H1 (cell line): ENCODE results near the gene TAS2R46. TPM values are rescaled to one million over a fixed set of nuclear protein-coding genes. Genes with fewer than 3 reads are reported as not detected.

Experiments used
- CTCF ChIA-PET: fragments of 300-600 bp; sonication (Branson Sonifier 250); formaldehyde crosslinking; loops from one replicate; lab custom pipeline; 2021; ENCODE audit not compliant: partially characterized antibody; lab: Charles Lee
- POLR2A ChIA-PET: fragments of 300-600 bp; sonication (Branson Sonifier 250); formaldehyde crosslinking; loops from one replicate; lab custom pipeline; 2021; ENCODE audit warnings: inconsistent platforms; ENCODE audit not compliant: partially characterized antibody; lab: Charles Lee
- DNase-seq, 2 experiments: peaks; one replicate each; pipeline versions ENCODE4 v3.0.0 to v3.0.0-alpha.2; 2010 to 2022; ENCODE audit warnings: low spot score in 2 of 2, low read depth in 1 of 2, mixed read lengths in 1 of 2
- FAIRE-seq: peaks from 2 replicates; lab custom pipeline; 2011; peaks lifted over from hg19 to GRCh38; lab: Jason Lieb, UNC
- H2AFZ ChIP-seq: 2 replicates; pipeline ENCODE4 v1.8.1; 2012; ENCODE audit warnings: low read length, inconsistent platforms
- H2AK5ac ChIP-seq: 2 replicates; pipeline ENCODE4 v1.6.1; 2013; ENCODE audit warnings: low read depth, low read length
- H2BK120ac ChIP-seq: replicated peaks from 2 replicates; pipeline ENCODE3; 2013; ENCODE audit warnings: low read depth, low read length, inconsistent platforms
- H2BK12ac ChIP-seq: 2 replicates; pipeline ENCODE4 v1.6.1; 2013; ENCODE audit warnings: low read depth, low read length
- H2BK15ac ChIP-seq: 2 replicates; pipeline ENCODE4 v1.6.1; 2013; ENCODE audit warnings: low read length
- H2BK20ac ChIP-seq: 2 replicates; pipeline ENCODE4 v1.6.1; 2013; ENCODE audit warnings: low read length
- H2BK5ac ChIP-seq: 2 replicates; pipeline ENCODE4 v1.6.1; 2013; ENCODE audit warnings: low read depth, low read length
- H3K14ac ChIP-seq: 2 replicates; pipeline ENCODE4 v1.6.1; 2013; ENCODE audit warnings: inconsistent platforms; ENCODE audit not compliant: insufficient read length
- H3K18ac ChIP-seq: 2 replicates; pipeline ENCODE4 v1.6.1; 2013; ENCODE audit warnings: low read length; ENCODE audit errors: extremely low read depth
- H3K23ac ChIP-seq: 2 replicates; pipeline ENCODE4 v1.6.1; 2013; ENCODE audit warnings: inconsistent platforms; ENCODE audit not compliant: insufficient read length
- H3K23me2 ChIP-seq: 2 replicates; pipeline ENCODE4 v1.6.1; 2013; ENCODE audit warnings: low read depth, low read length
- H3K27ac ChIP-seq: 2 replicates; pipeline ENCODE4 v1.6.1; 2011; ENCODE audit warnings: low read depth, low read length, inconsistent platforms
- H3K27me3 ChIP-seq, 4 experiments: replicated peaks in 1 of 4; 1 replicate in 1 of 4; 2 replicates in 3 of 4; pipeline versions ENCODE4 v1.6.1 to v1.8.1; 2011 to 2013; ENCODE audit warnings: low read length in 3 of 4, mild to moderate bottlenecking in 3 of 4, inconsistent platforms in 2 of 4, mixed read lengths in 2 of 4, moderate library complexity in 1 of 4; ENCODE audit not compliant: control insufficient read depth in 3 of 4, insufficient read depth in 3 of 4; ENCODE audit errors: extremely low read depth in 1 of 4
- H3K36me3 ChIP-seq, 4 experiments: 2 replicates each; pipeline versions ENCODE4 v1.6.1 to v1.8.1; 2011 to 2013; ENCODE audit warnings: mild to moderate bottlenecking in 4 of 4, low read length in 3 of 4, moderate library complexity in 2 of 4, control low read depth in 1 of 4, inconsistent platforms in 1 of 4; ENCODE audit not compliant: insufficient read depth in 4 of 4, control insufficient read depth in 2 of 4
- H3K4ac ChIP-seq: replicated peaks from 2 replicates; pipeline ENCODE3; 2013; ENCODE audit warnings: low read length, low read depth, mixed read lengths, inconsistent platforms; ENCODE audit not compliant: insufficient read length
- H3K4me1 ChIP-seq, 4 experiments: replicated peaks in 1 of 4; 1 replicate in 1 of 4; 2 replicates in 3 of 4; pipeline versions ENCODE4 v1.6.1 to v1.8.1; 2011 to 2013; ENCODE audit warnings: low read length in 3 of 4, inconsistent platforms in 2 of 4, mixed read lengths in 1 of 4; ENCODE audit not compliant: insufficient read depth in 4 of 4, control insufficient read depth in 3 of 4
- H3K4me2 ChIP-seq, 2 experiments: 2 replicates each; pipeline versions ENCODE4 v1.6.1 to v1.8.1; 2011 to 2013; ENCODE audit warnings: low read depth in 2 of 2, low read length in 2 of 2, control low read depth in 1 of 2, inconsistent platforms in 1 of 2, mild to moderate bottlenecking in 1 of 2; ENCODE audit not compliant: insufficient read depth in 1 of 2
- H3K4me3 ChIP-seq, 4 experiments: fragments of 200-600, 300-600 bp in 1 of 4; sonication (generic), shearing (Covaris generic), sonication (Bioruptor Twin) in 1 of 4; 2 replicates each; pipeline versions ENCODE4 v1.5.1 to v1.8.1; 2011 to 2016; ENCODE audit warnings: low read length in 4 of 4, low read depth in 3 of 4, control low read depth in 2 of 4, inconsistent platforms in 2 of 4, mild to moderate bottlenecking in 2 of 4, mixed read lengths in 1 of 4, moderate library complexity in 1 of 4; ENCODE audit not compliant: insufficient read depth in 2 of 4; ENCODE audit errors: extremely low read depth in 1 of 4
- H3K56ac ChIP-seq: replicated peaks from 2 replicates; pipeline ENCODE3; 2013; ENCODE audit warnings: low read depth, mild to moderate bottlenecking, mixed read lengths, low read length, inconsistent platforms; ENCODE audit not compliant: insufficient read length
- H3K79me1 ChIP-seq: 2 replicates; pipeline ENCODE4 v1.6.1; 2013; ENCODE audit warnings: low read depth, low read length, control low read depth
- H3K79me2 ChIP-seq, 2 experiments: 2 replicates each; pipeline versions ENCODE4 v1.6.1 to v1.8.1; 2012 to 2013; ENCODE audit warnings: low read length in 2 of 2, mild to moderate bottlenecking in 2 of 2, inconsistent platforms in 1 of 2; ENCODE audit not compliant: insufficient read depth in 2 of 2, control insufficient read depth in 1 of 2
- H3K9ac ChIP-seq, 4 experiments: replicated peaks in 1 of 4; 1 replicate in 1 of 4; 2 replicates in 3 of 4; pipeline versions ENCODE4 v1.6.1 to v1.8.1; 2011 to 2013; ENCODE audit warnings: low read depth in 3 of 4, low read length in 3 of 4, control low read depth in 2 of 4, mild to moderate bottlenecking in 2 of 4, moderate library complexity in 2 of 4, inconsistent platforms in 1 of 4; ENCODE audit errors: extremely low read depth in 1 of 4
- H3K9me3 ChIP-seq, 2 experiments: 2 replicates each; pipeline versions ENCODE4 v1.6.1 to v1.8.1; 2012 to 2013; ENCODE audit warnings: mild to moderate bottlenecking in 2 of 2, moderate library complexity in 2 of 2, control low read depth in 1 of 2, inconsistent platforms in 1 of 2, low read depth in 1 of 2, low read length in 1 of 2, mixed read lengths in 1 of 2; ENCODE audit not compliant: insufficient read depth in 2 of 2
- H4K20me1 ChIP-seq, 2 experiments: replicated peaks in 1 of 2; 2 replicates each; pipeline versions ENCODE3 to v1.8.1; 2011 to 2013; ENCODE audit warnings: inconsistent platforms in 2 of 2, low read length in 2 of 2, mild to moderate bottlenecking in 1 of 2; ENCODE audit not compliant: insufficient read depth in 2 of 2, control insufficient read depth in 1 of 2
- H4K5ac ChIP-seq: 2 replicates; pipeline ENCODE4 v1.6.1; 2013; ENCODE audit warnings: low read length, low read depth, mixed read lengths, inconsistent platforms; ENCODE audit not compliant: insufficient read length
- H4K8ac ChIP-seq: 2 replicates; pipeline ENCODE4 v1.8.0; 2013; ENCODE audit warnings: mild to moderate bottlenecking, moderate library complexity, low read length, inconsistent platforms; ENCODE audit not compliant: insufficient read depth; ENCODE audit errors: extremely low read depth
- H4K91ac ChIP-seq: replicated peaks from 2 replicates; pipeline ENCODE3; 2013; ENCODE audit warnings: low read length, mixed read lengths, inconsistent platforms; ENCODE audit not compliant: insufficient read length
- BCL11A ChIP-seq, 2 experiments: IDR thresholded peaks; one replicate each; pipeline ENCODE4 v1.6.1; 2011; ENCODE audit warnings: low read depth in 2 of 2, low read length in 2 of 2, mild to moderate bottlenecking in 2 of 2
- CHD1 ChIP-seq: IDR thresholded peaks from 2 replicates; pipeline ENCODE4 v1.6.1; 2012; ENCODE audit warnings: low read depth, low read length, improper control_type of control experiment
- POLR2AphosphoS5 ChIP-seq: IDR thresholded peaks from 2 replicates; pipeline ENCODE4 v1.6.1; 2011; ENCODE audit warnings: low read depth, low read length
- SRF ChIP-seq: IDR thresholded peaks from 2 replicates; pipeline ENCODE4 v1.6.1; 2011; ENCODE audit warnings: mild to moderate bottlenecking, low read depth, low read length, moderate library complexity
- WGBS, 2 experiments: shearing (Covaris generic) in 1 of 2; methylation state at CpG; one replicate each; pipeline versions ENCODE4 v1.1.6 to v1.1.7; 2013 to 2015; ENCODE audit warnings: low lambda C conversion rate in 2 of 2, mixed read lengths in 2 of 2, inconsistent platforms in 1 of 2, low coverage in 1 of 2, missing lambda C conversion rate in 1 of 2; ENCODE audit not compliant: insufficient replicate concordance in 2 of 2, insufficient coverage in 1 of 2, insufficient read length in 1 of 2; ENCODE audit errors: extremely low coverage in 1 of 2, missing lambda C conversion rate in 1 of 2; 5-methylcytosine and 5-hydroxymethylcytosine counted together
- polyA plus RNA-seq, 7 experiments: library from polyadenylated mRNA; depleted of rRNA in 3 of 7; stranded (reverse) in 5 of 7; unstranded in 2 of 7; fragments of >200 nt in 5 of 7; fragments of 200-250 nt in 2 of 7; gene quantifications; 1 replicate in 5 of 7; 2 replicates in 1 of 7; 4 replicates in 1 of 7; pipeline versions ENCODE4 v1.2.1 to v1.2.3, GENCODE V29; 2011 to 2013; ENCODE audit warnings: missing spikeins in 2 of 7, mixed read lengths in 2 of 7
- total RNA-seq: library from RNA; stranded (reverse); fragmentation: NEBNext Ultra II Directional; extraction: Animal tissue kit (Norgen Biotek cat#: 25700); gene quantifications from 2 replicates; pipeline ENCODE4 v1.2.1, GENCODE V29; 2021

TAS2R46 gene
- total and polyA plus RNA-seq, 2 of the 8 experiments (the other 6 are each of a cell fraction or from before 2014, with no cell fraction given), result 0.14 TPM; not detected in 1

GRCh38 chr12:11108862-11109261, 46.8 kb upstream of the TAS2R46 start:
- no peak for DNase-seq
- Histone ChIP-seq H2AFZ (no peak overlapping the region), H2BK5ac (no peak overlapping the region), H4K91ac (no peak overlapping the region), H2BK120ac (no peak overlapping the region), H3K4ac (no peak overlapping the region), H3K56ac (no peak overlapping the region), H3K27ac (no peak overlapping the region), H3K14ac (no peak overlapping the region), H3K4me2 (no peak overlapping the region), H3K79me2 (peaks cover 3 to 74% of the 10 kb centered on the region in 2 experiments; a peak in 2 of 4 replicates), H3K27me3 (no peaks in the 10 kb centered on the region), H2BK20ac (no peak overlapping the region), H3K9ac (no peak overlapping the region), H3K23ac (no peak overlapping the region), H2BK12ac (no peak overlapping the region), H3K36me3 (no peaks in the 10 kb centered on the region), H4K5ac (no peak overlapping the region), H3K4me3 (no peak overlapping the region), H3K23me2 (no peaks in the 10 kb centered on the region), H3K4me1 (no peaks in the 10 kb centered on the region), H4K8ac (no peak overlapping the region), H3K9me3 (no peaks in the 10 kb centered on the region; a peak in 1 of 4 replicates), H4K20me1 (no peaks in the 10 kb centered on the region), H2AK5ac (no peak overlapping the region), H3K79me1 (no peaks in the 10 kb centered on the region; the same call in 1 of the 2 replicates), H2BK15ac (no peak overlapping the region), H3K18ac (no peak overlapping the region)
- FAIRE-seq, result no peak
- CTCF ChIA-PET, result no interaction called here
- POLR2A ChIA-PET, result interaction anchor here (1.0 to 2.5 kb wide), 2 partner anchors 9 to 62 kb away, joined by 3 to 9 read pairs; partner anchors contain the start of gene SMIM10L1
- 93% methylated on average over 2 of the region's 2 CpGs; no CpG with 5 or more reads in 1 of the 2 experiments for WGBS, 2 experiments
- TF ChIP-seq POLR2AphosphoS5, result no peak
- TF ChIP-seq BCL11A (IDR thresholded peaks at IDR 0.05; ENCODE audit: low read depth in 2 of 2, low read length in 2 of 2), result no peak
- TF ChIP-seq CHD1, result no peak
- no peak for TF ChIP-seq SRF
